IMR-90 (cell line): ENCODE data around the gene UTF1. TPM values are rescaled to one million over a fixed set of nuclear protein-coding genes. Genes with fewer than 3 reads are reported as not detected.
A peak's percentile ranks its signal among the peaks of the same experiment; 100 is the strongest.

Experiments used
- ATAC-seq: fragments of 200-7000 bp; cut with Tn5 transposase; 2 replicates; pipeline ENCODE4 v1.9.1; 2020; ENCODE audit warnings: low read depth, mild to moderate bottlenecking, moderate library complexity
- Bru-seq: library from RNA; stranded (reverse); fragments of 400-500 nt; gene quantifications from one replicate; lab custom pipeline; 2021; lab: Mats Ljungman, UMichigan
- BruChase-seq, 2 experiments: library from RNA; stranded (reverse); fragments of 400-500 nt; gene quantifications; one replicate each; lab custom pipeline; 2021; lab: Mats Ljungman, UMichigan
- BruUV-seq: library from RNA; stranded (reverse); fragments of 400-500 nt; replicated peaks from 2 replicates; lab custom pipeline; 2021; lab: Mats Ljungman, UMichigan
- CTCF ChIA-PET: fragments of 300-600 bp; formaldehyde crosslinking; extraction: SDS; loops from one replicate; lab custom pipeline; 2021; ENCODE audit warnings: antibody characterized with exemption; lab: Yijun Ruan, JAX
- POLR2A ChIA-PET: fragments of 300-600 bp; sonication (Branson Sonifier 250); formaldehyde crosslinking; loops from one replicate; lab custom pipeline; 2022; ENCODE audit warnings: antibody characterized with exemption; ENCODE audit not compliant: unreplicated experiment; lab: Charles Lee
- DNase-seq: peaks from one replicate; pipeline ENCODE4 v3.0.0; 2013
- H2AFZ ChIP-seq: replicated peaks from 2 replicates; pipeline ENCODE3; 2013; ENCODE audit warnings: low read length, mild to moderate bottlenecking; ENCODE audit not compliant: poor library complexity
- H2AK5ac ChIP-seq: 2 replicates; pipeline ENCODE4 v1.6.1; 2013; ENCODE audit warnings: low read depth, low read length, inconsistent platforms
- H2AK9ac ChIP-seq: replicated peaks from 2 replicates; pipeline ENCODE3; 2013; ENCODE audit warnings: mild to moderate bottlenecking, low read depth, low read length, moderate library complexity; ENCODE audit not compliant: poor library complexity
- H2BK120ac ChIP-seq: 2 replicates; pipeline ENCODE4 v1.6.1; 2013; ENCODE audit warnings: low read depth, low read length, inconsistent platforms
- H2BK15ac ChIP-seq: 3 replicates; pipeline ENCODE4 v1.6.1; 2013; ENCODE audit warnings: low read depth, low read length, inconsistent platforms
- H2BK20ac ChIP-seq: 2 replicates; pipeline ENCODE4 v1.6.1; 2013; ENCODE audit warnings: low read depth, mild to moderate bottlenecking, inconsistent platforms, low read length, moderate library complexity
- H2BK5ac ChIP-seq: 2 replicates; pipeline ENCODE4 v1.6.1; 2013; ENCODE audit warnings: mild to moderate bottlenecking, low read depth, low read length, inconsistent platforms; ENCODE audit not compliant: poor library complexity, severe bottlenecking
- H3K14ac ChIP-seq: replicated peaks from 2 replicates; pipeline ENCODE4 v1.6.1; 2013; ENCODE audit warnings: low read depth, low read length, inconsistent platforms
- H3K18ac ChIP-seq: 2 replicates; pipeline ENCODE4 v1.6.1; 2013; ENCODE audit warnings: low read depth, low read length, control low read depth
- H3K23ac ChIP-seq: 2 replicates; pipeline ENCODE4 v1.6.1; 2013; ENCODE audit warnings: low read depth, low read length, inconsistent platforms
- H3K27ac ChIP-seq: 2 replicates; pipeline ENCODE4 v1.5.1; 2013; ENCODE audit warnings: mild to moderate bottlenecking, control low read depth, low read length; ENCODE audit not compliant: insufficient read depth
- H3K27me3 ChIP-seq: 2 replicates; pipeline ENCODE4 v1.6.1; 2013; ENCODE audit warnings: low read length; ENCODE audit not compliant: control insufficient read depth, insufficient read depth
- H3K36me3 ChIP-seq: 2 replicates; pipeline ENCODE4 v1.6.1; 2013; ENCODE audit warnings: low read length, mixed read lengths; ENCODE audit not compliant: control insufficient read depth, insufficient read depth
- H3K4ac ChIP-seq: 2 replicates; pipeline ENCODE4 v1.6.1; 2013; ENCODE audit warnings: low read depth, low read length, inconsistent platforms
- H3K4me1 ChIP-seq: 2 replicates; pipeline ENCODE4 v1.6.1; 2013; ENCODE audit warnings: low read length, mixed read lengths; ENCODE audit not compliant: control insufficient read depth, insufficient read depth
- H3K4me2 ChIP-seq: 2 replicates; pipeline ENCODE4 v1.6.1; 2013; ENCODE audit warnings: low read depth, mild to moderate bottlenecking, control low read depth, low read length, moderate library complexity
- H3K4me3 ChIP-seq: 2 replicates; pipeline ENCODE4 v1.5.1; 2013; ENCODE audit warnings: low read depth, mild to moderate bottlenecking, control low read depth, low read length, moderate library complexity; ENCODE audit not compliant: insufficient read depth
- H3K56ac ChIP-seq: 2 replicates; pipeline ENCODE4 v1.6.1; 2013; ENCODE audit warnings: low read length, inconsistent platforms; ENCODE audit not compliant: insufficient read depth; ENCODE audit errors: extremely low read depth
- H3K79me1 ChIP-seq, 2 experiments: 2 replicates each; pipeline ENCODE4 v1.6.1; 2013; ENCODE audit warnings: low read length in 2 of 2, inconsistent platforms in 1 of 2, low read depth in 1 of 2
- H3K9ac ChIP-seq: 2 replicates; pipeline ENCODE4 v1.6.1; 2013; ENCODE audit warnings: low read depth, low read length, control low read depth
- H3K9me1 ChIP-seq: 2 replicates; pipeline ENCODE4 v1.6.1; 2013; ENCODE audit warnings: low read length, inconsistent platforms; ENCODE audit not compliant: insufficient read depth
- H3K9me3 ChIP-seq: 2 replicates; pipeline ENCODE4 v1.6.1; 2013; ENCODE audit warnings: low read length; ENCODE audit not compliant: control insufficient read depth, insufficient read depth
- H4K20me1 ChIP-seq: 2 replicates; pipeline ENCODE4 v1.6.1; 2013; ENCODE audit warnings: low read length, inconsistent platforms; ENCODE audit not compliant: insufficient read depth
- H4K5ac ChIP-seq: 2 replicates; pipeline ENCODE4 v1.6.1; 2013; ENCODE audit warnings: mild to moderate bottlenecking, low read depth, low read length, control low read depth
- H4K8ac ChIP-seq, 2 experiments: 2 replicates each; pipeline ENCODE4 v1.6.1; 2013; ENCODE audit warnings: low read depth in 2 of 2, low read length in 2 of 2, control low read depth in 1 of 2, inconsistent platforms in 1 of 2
- H4K91ac ChIP-seq: 2 replicates; pipeline ENCODE4 v1.6.1; 2013; ENCODE audit warnings: low read depth, low read length, inconsistent platforms; ENCODE audit not compliant: insufficient read depth
- BHLHE40 ChIP-seq: fragments of 150-350 bp; IDR thresholded peaks from 2 replicates; pipeline ENCODE4 v1.6.1; 2016; ENCODE audit warnings: mild to moderate bottlenecking, low read depth, low read length
- CEBPB ChIP-seq: IDR thresholded peaks from 2 replicates; pipeline ENCODE4 v1.6.1; 2012; ENCODE audit warnings: low read depth, low read length, improper control_type of control experiment
- CHD1 ChIP-seq: IDR thresholded peaks from 2 replicates; pipeline ENCODE4 v1.6.1; 2012; ENCODE audit warnings: low read depth, low read length, improper control_type of control experiment
- CTCF ChIP-seq: conservative IDR thresholded peaks from 2 replicates; pipeline ENCODE4 v1.5.1; 2012; ENCODE audit warnings: mild to moderate bottlenecking, low read depth, low read length, improper control_type of control experiment
- ELK1 ChIP-seq: fragments of 150-350 bp; IDR thresholded peaks from 2 replicates; pipeline ENCODE4 v1.6.1; 2016; ENCODE audit warnings: low read depth, mild to moderate bottlenecking, low read length, moderate library complexity, borderline replicate concordance
- MXI1 ChIP-seq: IDR thresholded peaks from 2 replicates; pipeline ENCODE4 v1.6.1; 2012; ENCODE audit warnings: low read depth, mild to moderate bottlenecking, low read length, moderate library complexity, borderline replicate concordance
- POLR2A ChIP-seq: IDR thresholded peaks from 2 replicates; pipeline ENCODE4 v1.6.1; 2012; ENCODE audit warnings: mild to moderate bottlenecking, low read depth, low read length
- RAD21 ChIP-seq: IDR thresholded peaks from 2 replicates; pipeline ENCODE4 v1.6.1; 2012; ENCODE audit warnings: low read length, improper control_type of control experiment
- RCOR1 ChIP-seq: IDR thresholded peaks from 2 replicates; pipeline ENCODE4 v1.6.1; 2012; ENCODE audit warnings: mild to moderate bottlenecking, low read length, improper control_type of control experiment; ENCODE audit not compliant: insufficient replicate concordance
- RFX5 ChIP-seq: IDR thresholded peaks from 2 replicates; pipeline ENCODE4 v1.8.0; 2012; ENCODE audit warnings: low read depth, mild to moderate bottlenecking, low read length, moderate library complexity
- whole genome bisulfite sequencing, 2 experiments: methylation state at CpG; one replicate each; pipeline versions ENCODE4 v1.1.5 to v1.1.7; 2013; ENCODE audit warnings: missing lambda C conversion rate in 2 of 2; ENCODE audit not compliant: insufficient read length in 1 of 2; ENCODE audit errors: extremely low coverage in 2 of 2; 5-methylcytosine and 5-hydroxymethylcytosine counted together
- dilution Hi-C: fragments of 300-500 bp; cut with HindIII; formaldehyde crosslinking; loops from one replicate; pipeline ENCODE4 v1.14.3; 2018; ENCODE audit warnings: low sequenced_read_pairs; ENCODE audit not compliant: unreplicated experiment
- in situ Hi-C: fragments of 300-500 bp; cut with MboI; formaldehyde crosslinking; loops from 3 replicates; pipeline ENCODE4 v1.14.3; 2019; ENCODE audit warnings: low sequenced_read_pairs, inconsistent platforms, mixed read lengths
- intact Hi-C: fragments of 100-400 bp; cut with micrococcal nuclease; formaldehyde crosslinking; loops from 2 replicates; pipeline ENCODE4 v1.10.0; 2022
- long read RNA-seq: library from polyadenylated mRNA; unstranded; transcript quantifications from one replicate; pipeline ENCODE4 v2.0.0, GENCODE V29; 2021; ENCODE audit not compliant: unreplicated experiment
- polyA plus RNA-seq, 3 experiments: library from polyadenylated mRNA; depleted of rRNA; stranded (reverse); fragments of >200 nt; gene quantifications; 2 replicates each; pipeline ENCODE4 v1.2.3, GENCODE V29; 2012; ENCODE audit warnings: low replicate concordance in 1 of 3
- total RNA-seq: library from RNA; depleted of rRNA; stranded (reverse); fragments of >200 nt; gene quantifications from 2 replicates; pipeline ENCODE4 v1.2.3, GENCODE V29; 2012; rRNA removed

Gene UTF1
- total RNA-seq = not detected in 2 replicates
- not detected in 2 replicates for polyA plus RNA-seq (2012; rRNA removed)
- not detected in 2 replicates for polyA plus RNA-seq (2012; cell fraction: cytosol; rRNA removed)
- polyA plus RNA-seq (2012; cell fraction: nucleus; rRNA removed; ENCODE audit: low replicate concordance) = not detected in 2 replicates
- not detected for Bru-seq, nascent RNA
- BruChase-seq, experiment 1, labeled RNA remaining after a 6-hour chase = not detected
- not detected for BruChase-seq, experiment 2, labeled RNA remaining after a 2-hour chase
- long read RNA-seq = 0 reads

GRCh38 chr10:133230044-133230361 is at the start of gene UTF1:
Gene UTF1, plus strand, starts transcription at chr10:133230217. Its CDS starts 72 bp downstream, at chr10:133230289.
- intact Hi-C loops (no loop called here), in situ Hi-C loops (no loop called here), dilution Hi-C loops (no loop called here)
- H3K4me3 ChIP-seq = no peak within 1 kb of the TSS
- ATAC-seq (no peak), DNase-seq (no peak)
- peaks cover 56% of the 10 kb centered on the region for H3K27me3 ChIP-seq
- H3K9me1 ChIP-seq = no peaks in the 10 kb centered on the region
- H3K27ac ChIP-seq = no peak within 1 kb of the TSS
- H3K4me2 ChIP-seq = no peak within 1 kb of the TSS
- H3K18ac ChIP-seq = no peak within 1 kb of the TSS
- H4K91ac ChIP-seq = no peak within 1 kb of the TSS
- POLR2A ChIA-PET = no interaction called here
- no peaks in the 10 kb centered on the region for H4K20me1 ChIP-seq
- TF ChIP-seq MXI1 (no peak), ELK1 (no peak), BHLHE40 (no peak), CHD1 (no peak), RFX5 (no peak), POLR2A (no peak), CEBPB (no peak), RCOR1 (no peak), CTCF (no peak), RAD21 (no peak)
- H3K23ac ChIP-seq = no peak within 1 kb of the TSS
- H4K5ac ChIP-seq = no peak within 1 kb of the TSS
- no peak within 1 kb of the TSS for H2BK5ac ChIP-seq
- BruUV-seq = no TSS peak
- no peaks in the 10 kb centered on the region for H3K36me3 ChIP-seq
- CTCF ChIA-PET = no interaction called here
- H2BK15ac ChIP-seq = no peak within 1 kb of the TSS
- no peak within 1 kb of the TSS for H3K4ac ChIP-seq
- no peak within 1 kb of the TSS for H4K8ac ChIP-seq
- WGBS, 2 experiments = 0% methylated on average over 8 of the region's 49 CpGs; no CpG with 5 or more reads in 1 of the 2 experiments
- peak within 1 kb of the TSS; percentile 0 for H2AFZ ChIP-seq
- no peak within 1 kb of the TSS for H3K9ac ChIP-seq
- H2AK5ac ChIP-seq = no peak within 1 kb of the TSS
- no peak within 1 kb of the TSS for H3K14ac ChIP-seq
- no peak within 1 kb of the TSS for H2BK20ac ChIP-seq
- no peaks in the 10 kb centered on the region; the same call in 1 of the 2 replicates for H3K4me1 ChIP-seq
- H2BK120ac ChIP-seq = no peak within 1 kb of the TSS
- no peaks in the 10 kb centered on the region for H3K79me1 ChIP-seq
- 0 out of 2 replicates have a peak, but pooled peaks cover 2% of the 10 kb centered on the region for H3K9me3 ChIP-seq
- H2AK9ac ChIP-seq = no peak within 1 kb of the TSS
- no peak within 1 kb of the TSS; the same call in 1 of the 2 replicates for H3K56ac ChIP-seq
